Aorta (tissue), 4 donors: ENCODE measurements around the gene KANK3. TPM values are rescaled to one million over a fixed set of nuclear protein-coding genes. Genes with fewer than 3 reads are reported as not detected.

Experiments
- microRNA-seq, 2 donors: library from miRNA; unstranded; fragments of <30 nt; microRNA quantifications; one replicate each; pipeline ENCODE4 v1.2.0, GENCODE V29; 2020
- polyA plus RNA-seq, 2 donors: library from polyadenylated mRNA; stranded (reverse); fragments of 200-250 nt; gene quantifications; one replicate each; pipeline ENCODE4 v1.2.3, GENCODE V29; 2013
- total RNA-seq, 2 donors: library from RNA; stranded (reverse); fragmentation: NEBNext Ultra II Directional; extraction: Animal tissue kit (Norgen Biotek cat#: 25700); gene quantifications; one replicate each; pipeline ENCODE4 v1.2.1, GENCODE V29; 2021
- donor health status: healthy with polysubstance abuse.
- donor health status: Bipolar disorder and iron deficiency.
- donor health status: DM: no; HTN: no; CAD: no.
- donor health status: DM: yes; HTN: yes; CAD: no.

Gene KANK3
- total and polyA plus RNA-seq, 4 donors = 0.50 to 23.9 (median 8.8) TPM

Small RNA genes within 50 kb of the gene (microRNA-seq; reads per million reads assigned to microRNA genes)
- gene MIR4999 = 6.0 to 11.9 reads per million in 2 donors

Other genes with a start within 250 kb of the KANK3 start
- gene FBN3, start 193.7 kb downstream of the KANK3 start, total RNA-seq = not detected
- not detected for gene FBN3, start 193.7 kb downstream of the KANK3 start, polyA plus RNA-seq
- 10 to 100 TPM; 23.6 to 33.7 TPM for gene CERS4, start 133.9 kb downstream of the KANK3 start, total RNA-seq
- 10 to 100 TPM; 14.4 to 25.2 TPM for gene CERS4, start 133.9 kb downstream of the KANK3 start, polyA plus RNA-seq
- gene CD320, start 34.9 kb downstream of the KANK3 start, total RNA-seq = 10 to 100 TPM; 25.5 to 28.0 TPM
- 10 to 100 TPM; 17.3 to 42.6 TPM for gene CD320, start 34.9 kb downstream of the KANK3 start, polyA plus RNA-seq
- 10 to 100 TPM; 18.9 to 19.6 TPM for gene NDUFA7, start 21.9 kb downstream of the KANK3 start, total RNA-seq
- 10 to 100 TPM; 33.8 to 53.0 TPM for gene NDUFA7, start 21.9 kb downstream of the KANK3 start, polyA plus RNA-seq
- 100 to 1,000 TPM; 875 to 981 TPM for gene RPS28, start 21.8 kb downstream of the KANK3 start, total RNA-seq
- gene RPS28, start 21.8 kb downstream of the KANK3 start, polyA plus RNA-seq = 100 to 1,000 TPM; 405 to 553 TPM
- gene ANGPTL4, start 20.9 kb upstream of the KANK3 start, total RNA-seq = 10 to 100 TPM; 39.9 to 45.1 TPM
- gene ANGPTL4, start 20.9 kb upstream of the KANK3 start, polyA plus RNA-seq = 10 to 100 TPM; 10.1 to 19.5 TPM
- gene RAB11B, start 47.1 kb upstream of the KANK3 start, total RNA-seq = 100 to 1,000 TPM; 119 TPM
- gene RAB11B, start 47.1 kb upstream of the KANK3 start, polyA plus RNA-seq = 100 to 1,000 TPM in 1 of 2 donors, 10 to 100 TPM in 1; 68.6 to 116 TPM
- 10 to 100 TPM; 61.8 to 70.5 TPM for gene MARCHF2, start 70.0 kb upstream of the KANK3 start, total RNA-seq
- gene MARCHF2, start 70.0 kb upstream of the KANK3 start, polyA plus RNA-seq = 10 to 100 TPM; 50.1 to 61.7 TPM
- gene HNRNPM, start 101.7 kb upstream of the KANK3 start, total RNA-seq = 100 to 1,000 TPM; 134 to 148 TPM
- 100 to 1,000 TPM; 106 to 112 TPM for gene HNRNPM, start 101.7 kb upstream of the KANK3 start, polyA plus RNA-seq
- gene PRAM1, start 159.4 kb upstream of the KANK3 start, total RNA-seq = 1 to 10 TPM; 2.5 to 3.8 TPM
- 1 to 10 TPM in 1 of 2 donors, under 1 TPM in 1; 0.25 to 3.2 TPM for gene PRAM1, start 159.4 kb upstream of the KANK3 start, polyA plus RNA-seq
- gene ZNF414, start 170.9 kb upstream of the KANK3 start, total RNA-seq = 10 to 100 TPM; 16.4 to 17.7 TPM
- gene ZNF414, start 170.9 kb upstream of the KANK3 start, polyA plus RNA-seq = 10 to 100 TPM in 1 of 2 donors, 1 to 10 TPM in 1; 4.0 to 33.0 TPM
- 10 to 100 TPM; 30.3 to 63.8 TPM for gene MYO1F, start 234.2 kb upstream of the KANK3 start, total RNA-seq
- 10 to 100 TPM in 1 of 2 donors, 1 to 10 TPM in 1; 2.1 to 10.0 TPM for gene MYO1F, start 234.2 kb upstream of the KANK3 start, polyA plus RNA-seq